ENCODE data around the gene LPP.

DNA sequence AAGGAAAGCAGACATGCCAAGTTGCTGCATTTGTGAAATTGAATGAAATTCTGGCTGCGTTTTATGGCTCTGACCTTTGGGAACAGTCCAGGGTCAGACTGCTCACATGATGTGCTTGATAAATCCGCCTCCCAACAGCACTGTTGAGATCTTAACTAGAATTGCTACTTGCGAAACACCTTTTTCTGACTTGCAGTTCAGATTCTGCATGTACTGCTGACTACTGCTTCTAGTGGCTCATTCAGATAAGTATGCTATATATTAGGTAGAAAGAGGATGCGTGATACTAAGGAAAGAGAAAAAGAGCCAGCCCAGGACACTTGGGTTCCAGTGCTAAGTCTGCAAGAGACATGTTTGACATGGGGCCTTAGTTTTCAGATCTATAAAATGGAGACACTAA, 129.4 kb downstream of the LPP start:
- TF ChIP-seq CTCF (IDR thresholded peaks at IDR 0.05; ENCODE audit: low read depth, low read length, poor library complexity, severe bottlenecking) (no peak), EZH2phosphoT487 (IDR thresholded peaks at IDR 0.05; ENCODE audit: borderline replicate concordance, low read length) (no peak)
